T-helper 1 cell treated with Interleukin-12 subunit alpha and Interleukin-12 subunit beta and Interleukin-4 antibody, amounts not matched to agents 30 μg/mL and 1 μg/mL, for 36 hours (primary cell): Measurements from ENCODE around the gene LARP6.

ENCODE experiments used
- H3K27ac Mint-ChIP-seq: one replicate; pipeline ENCODE4 v1.8.0; 2021; ENCODE audit warnings: mild to moderate bottlenecking, mixed read lengths
- H3K27me3 Mint-ChIP-seq: one replicate; pipeline ENCODE4 v1.8.0; 2021; ENCODE audit warnings: low read depth, mixed read lengths
- H3K36me3 Mint-ChIP-seq: one replicate; pipeline ENCODE4 v1.8.0; 2021; ENCODE audit warnings: low read depth, mixed read lengths
- H3K4me1 Mint-ChIP-seq: one replicate; pipeline ENCODE4 v1.8.0; 2021; ENCODE audit warnings: low read depth, mixed read lengths
- H3K4me3 Mint-ChIP-seq: one replicate; pipeline ENCODE4 v1.8.0; 2021; ENCODE audit warnings: mild to moderate bottlenecking, moderate library complexity, mixed read lengths
- H3K9me3 Mint-ChIP-seq: one replicate; pipeline ENCODE4 v1.8.0; 2021; ENCODE audit warnings: mixed read lengths

LARP6 gene

GRCh38 chr15:70799667-70800450 lies 54.1 kb downstream of the LARP6 start:
- Mint-ChIP-seq H3K4me1 (no peaks in the 10 kb centered on the region), H3K36me3 (no peaks in the 10 kb centered on the region), H3K9me3 (no peaks in the 10 kb centered on the region), H3K27me3 (no peaks in the 10 kb centered on the region), H3K4me3 (no peak overlapping the region), H3K27ac (no peak overlapping the region)

- Mint-ChIP-seq H3K4me1 (no peaks in the 10 kb centered on the region), H3K9me3 (no peaks in the 10 kb centered on the region), H3K27ac (no peak overlapping the region), H3K27me3 (peaks cover 4% of the 10 kb centered on the region), H3K36me3 (no peaks in the 10 kb centered on the region), H3K4me3 (no peak overlapping the region)
Measured at GRCh38 chr15:70797464-70797863, 56.5 kb downstream of the LARP6 start.

GRCh38 chr15:70796516-70797310 lies 57.2 kb downstream of the LARP6 start:
- no peak overlapping the region for H3K27ac Mint-ChIP-seq
- H3K36me3 Mint-ChIP-seq: no peaks in the 10 kb centered on the region
- no peak overlapping the region for H3K4me3 Mint-ChIP-seq
- peaks cover 11% of the 10 kb centered on the region for H3K27me3 Mint-ChIP-seq
- H3K4me1 Mint-ChIP-seq: no peaks in the 10 kb centered on the region
- no peaks in the 10 kb centered on the region for H3K9me3 Mint-ChIP-seq

GRCh38 chr15:70795311-70795665 lies 58.7 kb downstream of the LARP6 start:
- Mint-ChIP-seq H3K9me3 (no peaks in the 10 kb centered on the region), H3K4me3 (no peak overlapping the region), H3K36me3 (no peaks in the 10 kb centered on the region), H3K27me3 (peaks cover 13% of the 10 kb centered on the region), H3K27ac (no peak overlapping the region), H3K4me1 (no peaks in the 10 kb centered on the region)

GRCh38 chr15:70794596-70795310 lies 59.2 kb downstream of the LARP6 start:
- H3K9me3 Mint-ChIP-seq: no peaks in the 10 kb centered on the region
- no peaks in the 10 kb centered on the region for H3K4me1 Mint-ChIP-seq
- no peak overlapping the region for H3K27ac Mint-ChIP-seq
- peaks cover 13% of the 10 kb centered on the region for H3K27me3 Mint-ChIP-seq
- H3K36me3 Mint-ChIP-seq: no peaks in the 10 kb centered on the region
- H3K4me3 Mint-ChIP-seq: no peak overlapping the region

GRCh38 chr15:70793694-70794093 lies 60.3 kb downstream of the LARP6 start:
- peaks cover 13% of the 10 kb centered on the region for H3K27me3 Mint-ChIP-seq
- H3K4me1 Mint-ChIP-seq: no peaks in the 10 kb centered on the region
- H3K9me3 Mint-ChIP-seq: no peaks in the 10 kb centered on the region
- no peak overlapping the region for H3K4me3 Mint-ChIP-seq
- no peak overlapping the region for H3K27ac Mint-ChIP-seq
- H3K36me3 Mint-ChIP-seq: no peaks in the 10 kb centered on the region

- Mint-ChIP-seq H3K27me3 (peaks cover 13% of the 10 kb centered on the region), H3K27ac (no peak overlapping the region), H3K4me3 (no peak overlapping the region), H3K4me1 (no peaks in the 10 kb centered on the region), H3K9me3 (no peaks in the 10 kb centered on the region), H3K36me3 (no peaks in the 10 kb centered on the region)
Measured at GRCh38 chr15:70792171-70792573, 61.8 kb downstream of the LARP6 start.

- no peaks in the 10 kb centered on the region for H3K9me3 Mint-ChIP-seq
- no peaks in the 10 kb centered on the region for H3K36me3 Mint-ChIP-seq
- no peaks in the 10 kb centered on the region for H3K4me1 Mint-ChIP-seq
- no peak overlapping the region for H3K4me3 Mint-ChIP-seq
- no peak overlapping the region for H3K27ac Mint-ChIP-seq
- H3K27me3 Mint-ChIP-seq: peaks cover 13% of the 10 kb centered on the region
Measured at GRCh38 chr15:70791259-70791658, 62.7 kb downstream of the LARP6 start.

- Mint-ChIP-seq H3K9me3 (no peaks in the 10 kb centered on the region), H3K27me3 (peaks cover 16% of the 10 kb centered on the region), H3K4me1 (peaks cover 3% of the 10 kb centered on the region), H3K4me3 (no peak overlapping the region), H3K36me3 (no peaks in the 10 kb centered on the region), H3K27ac (no peak overlapping the region)
Measured at GRCh38 chr15:70789213-70789612, 64.7 kb downstream of the LARP6 start.

- peaks cover 3% of the 10 kb centered on the region for H3K4me1 Mint-ChIP-seq
- H3K4me3 Mint-ChIP-seq: no peak overlapping the region
- no peaks in the 10 kb centered on the region for H3K36me3 Mint-ChIP-seq
- no peaks in the 10 kb centered on the region for H3K9me3 Mint-ChIP-seq
- H3K27me3 Mint-ChIP-seq: peaks cover 18% of the 10 kb centered on the region
- H3K27ac Mint-ChIP-seq: no peak overlapping the region
Measured at GRCh38 chr15:70788114-70789049, 65.6 kb downstream of the LARP6 start.

GRCh38 chr15:70786996-70787395 lies 67.0 kb downstream of the LARP6 start:
- Mint-ChIP-seq H3K4me3 (no peak overlapping the region), H3K27me3 (peaks cover 11% of the 10 kb centered on the region), H3K27ac (no peak overlapping the region), H3K36me3 (no peaks in the 10 kb centered on the region), H3K9me3 (no peaks in the 10 kb centered on the region), H3K4me1 (peaks cover 3% of the 10 kb centered on the region)

GRCh38 chr15:70783610-70784022 lies 70.3 kb downstream of the LARP6 start:
- no peaks in the 10 kb centered on the region for H3K36me3 Mint-ChIP-seq
- H3K27ac Mint-ChIP-seq: no peak overlapping the region
- peaks cover 3% of the 10 kb centered on the region for H3K4me1 Mint-ChIP-seq
- peaks cover 16% of the 10 kb centered on the region for H3K27me3 Mint-ChIP-seq
- H3K9me3 Mint-ChIP-seq: no peaks in the 10 kb centered on the region
- H3K4me3 Mint-ChIP-seq: no peak overlapping the region

- Mint-ChIP-seq H3K36me3 (no peaks in the 10 kb centered on the region), H3K27me3 (peaks cover 16% of the 10 kb centered on the region), H3K9me3 (no peaks in the 10 kb centered on the region), H3K4me3 (no peak overlapping the region), H3K27ac (no peak overlapping the region), H3K4me1 (peaks cover 3% of the 10 kb centered on the region)
Measured at GRCh38 chr15:70783041-70783440, 70.9 kb downstream of the LARP6 start.

- Mint-ChIP-seq H3K4me3 (no peak overlapping the region), H3K36me3 (no peaks in the 10 kb centered on the region), H3K27ac (no peak overlapping the region), H3K27me3 (peaks cover 22% of the 10 kb centered on the region), H3K9me3 (no peaks in the 10 kb centered on the region), H3K4me1 (peaks cover 5% of the 10 kb centered on the region)
Measured at GRCh38 chr15:70781236-70781635, 72.7 kb downstream of the LARP6 start.
